ENCODE results near the gene SERTAD1. TPM values are rescaled to one million over a fixed set of nuclear protein-coding genes. Genes with fewer than 3 reads are reported as not detected.

The SERTAD1 gene
- total RNA-seq, 1 experiment from 2014 or later, result 12.3 TPM

GRCh38 chr19:40443131-40443999 lies 17.6 kb upstream of the SERTAD1 start:
- CTCF ChIA-PET, result interaction anchor here (0.5 to 2.3 kb wide), 15 partner anchors 10 to 503 kb away, joined by 3 to 18 read pairs (median 5); partner anchors contain the start of genes BLVRB, PRX and SERTAD1
- peaks cover 71% of the 10 kb centered on the region for H3K36me3 Mint-ChIP-seq (ENCODE audit: insufficient read depth, unreplicated experiment)
- no peaks in the 10 kb centered on the region for H3K9me3 Mint-ChIP-seq (ENCODE audit: low read depth, unreplicated experiment)
- peak; percentile 100 for DNase-seq
- H3K4me3 Mint-ChIP-seq (ENCODE audit: low read depth, unreplicated experiment), result peak overlapping the region; percentile 90
- TF ChIP-seq CTCF (IDR thresholded peaks at IDR 0.05; ENCODE audit: unreplicated experiment), result no peak
- peaks cover 25% of the 10 kb centered on the region for H3K4me1 Mint-ChIP-seq (ENCODE audit: low read depth, unreplicated experiment)
- intact Hi-C loops (cut with micrococcal nuclease; ENCODE audit: unreplicated experiment), result loop anchor here (10.0 kb wide), 1 partner anchor 139 kb away; no protein-coding TSS in a partner anchor
- no peaks in the 10 kb centered on the region for H3K27me3 Mint-ChIP-seq (ENCODE audit: unreplicated experiment)
- BruUV-seq (replicated peaks), result TSS peak; percentile 86
- peak overlapping the region; percentile 92 for H3K27ac Mint-ChIP-seq (ENCODE audit: unreplicated experiment)

GRCh38 chr19:40442328-40443130 lies 16.7 kb upstream of the SERTAD1 start:
- TF ChIP-seq CTCF (IDR thresholded peaks at IDR 0.05; ENCODE audit: unreplicated experiment), result no peak
- intact Hi-C loops (cut with micrococcal nuclease; ENCODE audit: unreplicated experiment), result loop anchor here (10.0 kb wide), 1 partner anchor 138 kb away; no protein-coding TSS in a partner anchor
- H3K4me1 Mint-ChIP-seq (ENCODE audit: low read depth, unreplicated experiment), result peaks cover 25% of the 10 kb centered on the region
- no peaks in the 10 kb centered on the region for H3K27me3 Mint-ChIP-seq (ENCODE audit: unreplicated experiment)
- H3K4me3 Mint-ChIP-seq (ENCODE audit: low read depth, unreplicated experiment), result peak overlapping the region; percentile 90
- no peaks in the 10 kb centered on the region for H3K9me3 Mint-ChIP-seq (ENCODE audit: low read depth, unreplicated experiment)
- CTCF ChIA-PET, result interaction anchor here (0.5 to 2.3 kb wide), 12 partner anchors 9 to 164 kb away, joined by 3 to 18 read pairs (median 6); partner anchors contain the start of genes BLVRB, PRX and SERTAD1
- DNase-seq, result no peak
- H3K36me3 Mint-ChIP-seq (ENCODE audit: insufficient read depth, unreplicated experiment), result peaks cover 67% of the 10 kb centered on the region
- no TSS peak for BruUV-seq (replicated peaks)
- peak overlapping the region; percentile 92 for H3K27ac Mint-ChIP-seq (ENCODE audit: unreplicated experiment)

- Mint-ChIP-seq H3K36me3 (ENCODE audit: insufficient read depth, unreplicated experiment) (peaks cover 67% of the 10 kb centered on the region), H3K4me3 (ENCODE audit: low read depth, unreplicated experiment) (peak overlapping the region; percentile 90), H3K4me1 (ENCODE audit: low read depth, unreplicated experiment) (peaks cover 25% of the 10 kb centered on the region), H3K27ac (ENCODE audit: unreplicated experiment) (no peak overlapping the region), H3K9me3 (ENCODE audit: low read depth, unreplicated experiment) (no peaks in the 10 kb centered on the region), H3K27me3 (ENCODE audit: unreplicated experiment) (no peaks in the 10 kb centered on the region)
- no peak for TF ChIP-seq CTCF (IDR thresholded peaks at IDR 0.05; ENCODE audit: unreplicated experiment)
- intact Hi-C loops (cut with micrococcal nuclease; ENCODE audit: unreplicated experiment), result loop anchor here (10.0 kb wide), 1 partner anchor 137 kb away; no protein-coding TSS in a partner anchor
- DNase-seq, result no peak
- CTCF ChIA-PET, result interaction anchor here (2.3 kb wide), 1 partner anchor 21 kb away, joined by 18 read pairs; no protein-coding TSS in a partner anchor
- no TSS peak for BruUV-seq (replicated peaks)
Measured at GRCh38 chr19:40441719-40442253, 16.0 kb upstream of the SERTAD1 start.

GRCh38 chr19:40438284-40438683 lies 12.5 kb upstream of the SERTAD1 start:
- no peak for TF ChIP-seq CTCF (IDR thresholded peaks at IDR 0.05; ENCODE audit: unreplicated experiment)
- intact Hi-C loops (cut with micrococcal nuclease; ENCODE audit: unreplicated experiment), result no loop called here
- no TSS peak for BruUV-seq (replicated peaks)
- CTCF ChIA-PET, result interaction anchor here (1.3 kb wide), 1 partner anchor 25 kb away, joined by 11 read pairs; no protein-coding TSS in a partner anchor
- Mint-ChIP-seq H3K36me3 (ENCODE audit: insufficient read depth, unreplicated experiment) (peaks cover 48% of the 10 kb centered on the region), H3K4me1 (ENCODE audit: low read depth, unreplicated experiment) (peaks cover 16% of the 10 kb centered on the region), H3K4me3 (ENCODE audit: low read depth, unreplicated experiment) (no peak overlapping the region), H3K9me3 (ENCODE audit: low read depth, unreplicated experiment) (no peaks in the 10 kb centered on the region), H3K27ac (ENCODE audit: unreplicated experiment) (no peak overlapping the region), H3K27me3 (ENCODE audit: unreplicated experiment) (no peaks in the 10 kb centered on the region)
- no peak for DNase-seq
